IMR-90 (cell line): ENCODE results near the gene PTPRH. TPM values are rescaled to one million over a fixed set of nuclear protein-coding genes. Genes with fewer than 3 reads are reported as not detected.

Experiments used
- ATAC-seq: fragments of 200-7000 bp; cut with Tn5 transposase; 2 replicates; pipeline ENCODE4 v1.9.1; 2020; ENCODE audit warnings: low read depth, mild to moderate bottlenecking, moderate library complexity
- BruUV-seq: library from RNA; stranded (reverse); fragments of 400-500 nt; replicated peaks from 2 replicates; lab custom pipeline; 2021; lab: Mats Ljungman, UMichigan
- CTCF ChIA-PET: fragments of 300-600 bp; formaldehyde crosslinking; extraction: SDS; loops from one replicate; lab custom pipeline; 2021; ENCODE audit warnings: antibody characterized with exemption; lab: Yijun Ruan, JAX
- POLR2A ChIA-PET: fragments of 300-600 bp; sonication (Branson Sonifier 250); formaldehyde crosslinking; loops from one replicate; lab custom pipeline; 2022; ENCODE audit warnings: antibody characterized with exemption; ENCODE audit not compliant: unreplicated experiment; lab: Charles Lee
- DNase-seq: peaks from one replicate; pipeline ENCODE4 v3.0.0; 2013
- H2AFZ ChIP-seq: replicated peaks from 2 replicates; pipeline ENCODE3; 2013; ENCODE audit warnings: low read length, mild to moderate bottlenecking; ENCODE audit not compliant: poor library complexity
- H2AK5ac ChIP-seq: 2 replicates; pipeline ENCODE4 v1.6.1; 2013; ENCODE audit warnings: low read depth, low read length, inconsistent platforms
- H2AK9ac ChIP-seq: replicated peaks from 2 replicates; pipeline ENCODE3; 2013; ENCODE audit warnings: mild to moderate bottlenecking, low read depth, low read length, moderate library complexity; ENCODE audit not compliant: poor library complexity
- H2BK120ac ChIP-seq: 2 replicates; pipeline ENCODE4 v1.6.1; 2013; ENCODE audit warnings: low read depth, low read length, inconsistent platforms
- H2BK15ac ChIP-seq: 3 replicates; pipeline ENCODE4 v1.6.1; 2013; ENCODE audit warnings: low read depth, low read length, inconsistent platforms
- H2BK20ac ChIP-seq: 2 replicates; pipeline ENCODE4 v1.6.1; 2013; ENCODE audit warnings: low read depth, mild to moderate bottlenecking, inconsistent platforms, low read length, moderate library complexity
- H2BK5ac ChIP-seq: 2 replicates; pipeline ENCODE4 v1.6.1; 2013; ENCODE audit warnings: mild to moderate bottlenecking, low read depth, low read length, inconsistent platforms; ENCODE audit not compliant: poor library complexity, severe bottlenecking
- H3K14ac ChIP-seq: replicated peaks from 2 replicates; pipeline ENCODE4 v1.6.1; 2013; ENCODE audit warnings: low read depth, low read length, inconsistent platforms
- H3K18ac ChIP-seq: 2 replicates; pipeline ENCODE4 v1.6.1; 2013; ENCODE audit warnings: low read depth, low read length, control low read depth
- H3K23ac ChIP-seq: 2 replicates; pipeline ENCODE4 v1.6.1; 2013; ENCODE audit warnings: low read depth, low read length, inconsistent platforms
- H3K27ac ChIP-seq: 2 replicates; pipeline ENCODE4 v1.5.1; 2013; ENCODE audit warnings: mild to moderate bottlenecking, control low read depth, low read length; ENCODE audit not compliant: insufficient read depth
- H3K27me3 ChIP-seq: 2 replicates; pipeline ENCODE4 v1.6.1; 2013; ENCODE audit warnings: low read length; ENCODE audit not compliant: control insufficient read depth, insufficient read depth
- H3K36me3 ChIP-seq: 2 replicates; pipeline ENCODE4 v1.6.1; 2013; ENCODE audit warnings: low read length, mixed read lengths; ENCODE audit not compliant: control insufficient read depth, insufficient read depth
- H3K4ac ChIP-seq: 2 replicates; pipeline ENCODE4 v1.6.1; 2013; ENCODE audit warnings: low read depth, low read length, inconsistent platforms
- H3K4me1 ChIP-seq: 2 replicates; pipeline ENCODE4 v1.6.1; 2013; ENCODE audit warnings: low read length, mixed read lengths; ENCODE audit not compliant: control insufficient read depth, insufficient read depth
- H3K4me2 ChIP-seq: 2 replicates; pipeline ENCODE4 v1.6.1; 2013; ENCODE audit warnings: low read depth, mild to moderate bottlenecking, control low read depth, low read length, moderate library complexity
- H3K4me3 ChIP-seq: 2 replicates; pipeline ENCODE4 v1.5.1; 2013; ENCODE audit warnings: low read depth, mild to moderate bottlenecking, control low read depth, low read length, moderate library complexity; ENCODE audit not compliant: insufficient read depth
- H3K56ac ChIP-seq: 2 replicates; pipeline ENCODE4 v1.6.1; 2013; ENCODE audit warnings: low read length, inconsistent platforms; ENCODE audit not compliant: insufficient read depth; ENCODE audit errors: extremely low read depth
- H3K79me1 ChIP-seq, 2 experiments: 2 replicates each; pipeline ENCODE4 v1.6.1; 2013; ENCODE audit warnings: low read length in 2 of 2, inconsistent platforms in 1 of 2, low read depth in 1 of 2
- H3K9ac ChIP-seq: 2 replicates; pipeline ENCODE4 v1.6.1; 2013; ENCODE audit warnings: low read depth, low read length, control low read depth
- H3K9me1 ChIP-seq: 2 replicates; pipeline ENCODE4 v1.6.1; 2013; ENCODE audit warnings: low read length, inconsistent platforms; ENCODE audit not compliant: insufficient read depth
- H3K9me3 ChIP-seq: 2 replicates; pipeline ENCODE4 v1.6.1; 2013; ENCODE audit warnings: low read length; ENCODE audit not compliant: control insufficient read depth, insufficient read depth
- H4K20me1 ChIP-seq: 2 replicates; pipeline ENCODE4 v1.6.1; 2013; ENCODE audit warnings: low read length, inconsistent platforms; ENCODE audit not compliant: insufficient read depth
- H4K5ac ChIP-seq: 2 replicates; pipeline ENCODE4 v1.6.1; 2013; ENCODE audit warnings: mild to moderate bottlenecking, low read depth, low read length, control low read depth
- H4K8ac ChIP-seq, 2 experiments: 2 replicates each; pipeline ENCODE4 v1.6.1; 2013; ENCODE audit warnings: low read depth in 2 of 2, low read length in 2 of 2, control low read depth in 1 of 2, inconsistent platforms in 1 of 2
- H4K91ac ChIP-seq: 2 replicates; pipeline ENCODE4 v1.6.1; 2013; ENCODE audit warnings: low read depth, low read length, inconsistent platforms; ENCODE audit not compliant: insufficient read depth
- BHLHE40 ChIP-seq: fragments of 150-350 bp; IDR thresholded peaks from 2 replicates; pipeline ENCODE4 v1.6.1; 2016; ENCODE audit warnings: mild to moderate bottlenecking, low read depth, low read length
- CEBPB ChIP-seq: IDR thresholded peaks from 2 replicates; pipeline ENCODE4 v1.6.1; 2012; ENCODE audit warnings: low read depth, low read length, improper control_type of control experiment
- MAZ ChIP-seq: IDR thresholded peaks from 2 replicates; pipeline ENCODE4 v1.6.1; 2012; ENCODE audit warnings: low read depth, mild to moderate bottlenecking, low read length, improper control_type of control experiment, moderate library complexity, borderline replicate concordance
- RCOR1 ChIP-seq: IDR thresholded peaks from 2 replicates; pipeline ENCODE4 v1.6.1; 2012; ENCODE audit warnings: mild to moderate bottlenecking, low read length, improper control_type of control experiment; ENCODE audit not compliant: insufficient replicate concordance
- WGBS, 2 experiments: methylation state at CpG; one replicate each; pipeline versions ENCODE4 v1.1.5 to v1.1.7; 2013; ENCODE audit warnings: missing lambda C conversion rate in 2 of 2; ENCODE audit not compliant: insufficient read length in 1 of 2; ENCODE audit errors: extremely low coverage in 2 of 2; 5-methylcytosine and 5-hydroxymethylcytosine counted together
- dilution Hi-C: fragments of 300-500 bp; cut with HindIII; formaldehyde crosslinking; loops from one replicate; pipeline ENCODE4 v1.14.3; 2018; ENCODE audit warnings: low sequenced_read_pairs; ENCODE audit not compliant: unreplicated experiment
- in situ Hi-C: fragments of 300-500 bp; cut with MboI; formaldehyde crosslinking; loops from 3 replicates; pipeline ENCODE4 v1.14.3; 2019; ENCODE audit warnings: low sequenced_read_pairs, inconsistent platforms, mixed read lengths
- intact Hi-C: fragments of 100-400 bp; cut with micrococcal nuclease; formaldehyde crosslinking; loops from 2 replicates; pipeline ENCODE4 v1.10.0; 2022
- microRNA-seq, 2 experiments: library from miRNA; stranded (forward) in 1 of 2; unstranded in 1 of 2; fragments of 10-50 nt in 1 of 2; fragments of <30 nt in 1 of 2; gene quantifications in 1 of 2; microRNA quantifications in 1 of 2; one replicate each; pipeline versions ENCODE3 to v1.1.0; 2013 to 2020; ENCODE audit not compliant: insufficient read depth in 1 of 2, insufficient read length in 1 of 2, unreplicated experiment in 1 of 2
- polyA plus RNA-seq, 3 experiments: library from polyadenylated mRNA; depleted of rRNA; stranded (reverse); fragments of >200 nt; gene quantifications; 2 replicates each; pipeline ENCODE4 v1.2.3, GENCODE V29; 2012; ENCODE audit warnings: low replicate concordance in 1 of 3
- small RNA-seq, 5 experiments: library from RNA; depleted of rRNA; stranded (forward); fragments of <200 nt; gene quantifications; one replicate each; pipeline ENCODE3, GENCODE V24; 2012
- total RNA-seq: library from RNA; depleted of rRNA; stranded (reverse); fragments of >200 nt; gene quantifications from 2 replicates; pipeline ENCODE4 v1.2.3, GENCODE V29; 2012; rRNA removed
- TF ChIP-seq, protein P1 (sequence below): conservative IDR thresholded peaks from 2 replicates; pipeline ENCODE4 v1.5.1; 2012; ENCODE audit warnings: mild to moderate bottlenecking, low read depth, low read length, improper control_type of control experiment
- TF ChIP-seq, protein P2 (sequence below): fragments of 150-350 bp; IDR thresholded peaks from 2 replicates; pipeline ENCODE4 v1.6.1; 2017; ENCODE audit warnings: mild to moderate bottlenecking, antibody characterized with exemption, low read length, low read depth

Gene PTPRH
- total and polyA plus RNA-seq, 2 of the 4 experiments (the other 2 are of a cell fraction), result 1.3 to 3.4 TPM

DNA sequence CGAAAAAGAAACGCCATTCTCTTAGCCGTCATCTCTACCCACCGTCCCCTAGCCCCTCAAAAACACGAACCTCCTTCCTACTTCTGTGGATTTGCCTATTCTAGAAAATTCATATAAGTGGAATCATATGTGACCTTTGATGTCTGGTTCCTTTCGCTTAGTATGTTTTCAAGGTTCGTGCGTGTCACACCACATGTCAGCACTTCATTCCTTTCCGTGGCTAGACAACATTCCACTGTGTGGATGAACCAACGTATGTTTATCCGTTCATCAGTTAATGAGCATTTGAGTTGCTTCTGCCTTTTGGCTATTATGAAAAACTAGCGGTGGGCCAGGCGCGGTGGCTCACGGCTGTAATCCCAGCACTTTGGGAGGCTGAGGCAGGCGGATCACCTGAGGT lies 77.9 kb downstream of the PTPRH start:
- no peak overlapping the region for H3K23ac ChIP-seq
- no peak overlapping the region for H2BK120ac ChIP-seq
- H3K36me3 ChIP-seq, result no peaks in the 10 kb centered on the region
- dilution Hi-C loops (no loop called here), in situ Hi-C loops (no loop called here), intact Hi-C loops (no loop called here)
- TF ChIP-seq CEBPB, result no peak
- TF ChIP-seq, protein P1, sequence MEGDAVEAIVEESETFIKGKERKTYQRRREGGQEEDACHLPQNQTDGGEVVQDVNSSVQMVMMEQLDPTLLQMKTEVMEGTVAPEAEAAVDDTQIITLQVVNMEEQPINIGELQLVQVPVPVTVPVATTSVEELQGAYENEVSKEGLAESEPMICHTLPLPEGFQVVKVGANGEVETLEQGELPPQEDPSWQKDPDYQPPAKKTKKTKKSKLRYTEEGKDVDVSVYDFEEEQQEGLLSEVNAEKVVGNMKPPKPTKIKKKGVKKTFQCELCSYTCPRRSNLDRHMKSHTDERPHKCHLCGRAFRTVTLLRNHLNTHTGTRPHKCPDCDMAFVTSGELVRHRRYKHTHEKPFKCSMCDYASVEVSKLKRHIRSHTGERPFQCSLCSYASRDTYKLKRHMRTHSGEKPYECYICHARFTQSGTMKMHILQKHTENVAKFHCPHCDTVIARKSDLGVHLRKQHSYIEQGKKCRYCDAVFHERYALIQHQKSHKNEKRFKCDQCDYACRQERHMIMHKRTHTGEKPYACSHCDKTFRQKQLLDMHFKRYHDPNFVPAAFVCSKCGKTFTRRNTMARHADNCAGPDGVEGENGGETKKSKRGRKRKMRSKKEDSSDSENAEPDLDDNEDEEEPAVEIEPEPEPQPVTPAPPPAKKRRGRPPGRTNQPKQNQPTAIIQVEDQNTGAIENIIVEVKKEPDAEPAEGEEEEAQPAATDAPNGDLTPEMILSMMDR, result no peak
- TF ChIP-seq, protein P2, sequence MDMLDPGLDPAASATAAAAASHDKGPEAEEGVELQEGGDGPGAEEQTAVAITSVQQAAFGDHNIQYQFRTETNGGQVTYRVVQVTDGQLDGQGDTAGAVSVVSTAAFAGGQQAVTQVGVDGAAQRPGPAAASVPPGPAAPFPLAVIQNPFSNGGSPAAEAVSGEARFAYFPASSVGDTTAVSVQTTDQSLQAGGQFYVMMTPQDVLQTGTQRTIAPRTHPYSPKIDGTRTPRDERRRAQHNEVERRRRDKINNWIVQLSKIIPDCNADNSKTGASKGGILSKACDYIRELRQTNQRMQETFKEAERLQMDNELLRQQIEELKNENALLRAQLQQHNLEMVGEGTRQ, result no peak
- no peak for TF ChIP-seq MAZ
- TF ChIP-seq BHLHE40, result no peak
- no peak for TF ChIP-seq RCOR1
- H3K4me2 ChIP-seq, result peak overlapping the region; percentile 18
- POLR2A ChIA-PET, result no interaction called here
- H3K9me1 ChIP-seq, result no peaks in the 10 kb centered on the region
- no peak overlapping the region for H3K14ac ChIP-seq
- no peak overlapping the region for H3K27ac ChIP-seq
- H3K18ac ChIP-seq, result no peak overlapping the region
- no TSS peak for BruUV-seq
- H3K56ac ChIP-seq, result no peak overlapping the region
- ATAC-seq (peak; percentile 82), DNase-seq (peak; percentile 57)
- peaks cover 23% of the 10 kb centered on the region for H3K27me3 ChIP-seq
- no peaks in the 10 kb centered on the region for H3K79me1 ChIP-seq
- no peaks in the 10 kb centered on the region for H3K9me3 ChIP-seq
- H3K4me1 ChIP-seq, result no peaks in the 10 kb centered on the region
- no peak overlapping the region for H3K9ac ChIP-seq
- no peak overlapping the region for H2AK5ac ChIP-seq
- H4K20me1 ChIP-seq, result no peaks in the 10 kb centered on the region
- no peak overlapping the region for H4K8ac ChIP-seq
- H4K91ac ChIP-seq, result no peak overlapping the region
- no peak overlapping the region for H4K5ac ChIP-seq
- no peak overlapping the region for H3K4ac ChIP-seq
- no peak overlapping the region for H3K4me3 ChIP-seq
- no peak overlapping the region for H2AK9ac ChIP-seq
- CTCF ChIA-PET, result no interaction called here
- H2BK15ac ChIP-seq, result no peak overlapping the region
- WGBS, 2 experiments, result 35% methylated on average over 7 of the region's 16 CpGs; no CpG with 5 or more reads in 1 of the 2 experiments
- no peak overlapping the region for H2BK5ac ChIP-seq
- no peak overlapping the region for H2AFZ ChIP-seq
- H2BK20ac ChIP-seq, result no peak overlapping the region

Small RNA genes within 50 kb of the gene (microRNA-seq; reads per million reads assigned to microRNA genes)
- gene MIR6802 (ENCODE audit: insufficient read depth in 1 of 2, insufficient read length in 1 of 2, unreplicated experiment in 1 of 2), result 1.0 to 1.8 reads per million in 2 experiments
- 0 to 2.2 reads per million in 2 experiments for gene MIR6803 (ENCODE audit: insufficient read depth in 1 of 2, insufficient read length in 1 of 2, unreplicated experiment in 1 of 2)
- gene MIR6804 (ENCODE audit: insufficient read depth in 1 of 2, insufficient read length in 1 of 2, unreplicated experiment in 1 of 2), result 2.2 to 6.2 reads per million in 2 experiments
- not detected for gene RF01210 (ENCODE audit: insufficient read depth, insufficient read length)

Small RNA genes within 50 kb of the gene (small RNA-seq; reads per million reads assigned to genes)
- gene MIR6802, result 0 to 0.57 (median 0) reads per million in 5 experiments
- 0 reads per million in 5 experiments for gene MIR6803
- 0 reads per million in 5 experiments for gene MIR6804
- gene RF01210, result 0 reads per million in 5 experiments

Other genes with a start within 250 kb of the PTPRH start
- gene NLRP2, start 243.1 kb downstream of the PTPRH start, total RNA-seq, result not detected in 2 replicates
- not detected in 2 replicates for gene NLRP2, start 243.1 kb downstream of the PTPRH start, polyA plus RNA-seq (2012; rRNA removed)
- not detected in 2 replicates for gene GP6, start 171.2 kb downstream of the PTPRH start, total RNA-seq
- gene GP6, start 171.2 kb downstream of the PTPRH start, polyA plus RNA-seq (2012; rRNA removed), result 0.03 TPM in 1 of 2 replicates, not detected in the other
- 7.5 and 8.3 TPM in 2 replicates for gene RDH13, start 146.4 kb downstream of the PTPRH start, total RNA-seq
- gene RDH13, start 146.4 kb downstream of the PTPRH start, polyA plus RNA-seq (2012; rRNA removed), result 6.9 and 7.8 TPM in 2 replicates
- gene EPS8L1, start 133.6 kb downstream of the PTPRH start, total RNA-seq, result 0.90 and 1.9 TPM in 2 replicates
- 2.9 and 3.1 TPM in 2 replicates for gene EPS8L1, start 133.6 kb downstream of the PTPRH start, polyA plus RNA-seq (2012; rRNA removed)
- gene PPP1R12C, start 91.9 kb downstream of the PTPRH start, total RNA-seq, result 21.1 and 21.5 TPM in 2 replicates
- 81.4 and 104 TPM in 2 replicates for gene PPP1R12C, start 91.9 kb downstream of the PTPRH start, polyA plus RNA-seq (2012; rRNA removed)
- gene TNNT1, start 60.3 kb downstream of the PTPRH start, total RNA-seq, result 1.3 and 3.1 TPM in 2 replicates
- 2.5 and 2.6 TPM in 2 replicates for gene TNNT1, start 60.3 kb downstream of the PTPRH start, polyA plus RNA-seq (2012; rRNA removed)
- gene TNNI3, start 51.8 kb downstream of the PTPRH start, total RNA-seq, result not detected in 2 replicates
- not detected in 2 replicates for gene TNNI3, start 51.8 kb downstream of the PTPRH start, polyA plus RNA-seq (2012; rRNA removed)
- gene DNAAF3, start 42.9 kb downstream of the PTPRH start, total RNA-seq, result 0.28 TPM in 1 of 2 replicates, not detected in the other
- 0.34 TPM in 2 replicates for gene DNAAF3, start 42.9 kb downstream of the PTPRH start, polyA plus RNA-seq (2012; rRNA removed)
- under 0.01 TPM in 2 replicates for gene SYT5, start 29.2 kb downstream of the PTPRH start, total RNA-seq
- gene SYT5, start 29.2 kb downstream of the PTPRH start, polyA plus RNA-seq (2012; rRNA removed), result 0.15 TPM in 1 of 2 replicates, not detected in the other
- 0.18 and 0.28 TPM in 2 replicates for gene TMEM86B, start 19.3 kb upstream of the PTPRH start, total RNA-seq
- gene TMEM86B, start 19.3 kb upstream of the PTPRH start, polyA plus RNA-seq (2012; rRNA removed), result 2.4 TPM in 2 replicates
- gene PPP6R1, start 49.5 kb upstream of the PTPRH start, total RNA-seq, result 19.9 and 20.0 TPM in 2 replicates
- 50.1 and 50.2 TPM in 2 replicates for gene PPP6R1, start 49.5 kb upstream of the PTPRH start, polyA plus RNA-seq (2012; rRNA removed)
- 19.7 and 21.0 TPM in 2 replicates for gene HSPBP1, start 70.6 kb upstream of the PTPRH start, total RNA-seq
- gene HSPBP1, start 70.6 kb upstream of the PTPRH start, polyA plus RNA-seq (2012; rRNA removed), result 43.2 and 52.5 TPM in 2 replicates
- 1.9 and 2.5 TPM in 2 replicates for gene BRSK1, start 74.5 kb upstream of the PTPRH start, total RNA-seq
- gene BRSK1, start 74.5 kb upstream of the PTPRH start, polyA plus RNA-seq (2012; rRNA removed), result 22.3 and 31.1 TPM in 2 replicates
- gene TMEM150B, start 115.8 kb upstream of the PTPRH start, total RNA-seq, result not detected in 2 replicates
- gene TMEM150B, start 115.8 kb upstream of the PTPRH start, polyA plus RNA-seq (2012; rRNA removed), result not detected in 2 replicates
- 1.8 and 1.9 TPM in 2 replicates for gene KMT5C, start 130.4 kb upstream of the PTPRH start, total RNA-seq
- 5.9 and 6.9 TPM in 2 replicates for gene KMT5C, start 130.4 kb upstream of the PTPRH start, polyA plus RNA-seq (2012; rRNA removed)
- not detected in 2 replicates for gene COX6B2, start 145.2 kb upstream of the PTPRH start, total RNA-seq
- gene COX6B2, start 145.2 kb upstream of the PTPRH start, polyA plus RNA-seq (2012; rRNA removed), result 0.19 and 0.39 TPM in 2 replicates
- not detected in 2 replicates for gene GARIN5B, start 153.8 kb upstream of the PTPRH start, total RNA-seq
- not detected in 2 replicates for gene GARIN5B, start 153.8 kb upstream of the PTPRH start, polyA plus RNA-seq (2012; rRNA removed)
- gene IL11, start 161.0 kb upstream of the PTPRH start, total RNA-seq, result 14.3 and 15.6 TPM in 2 replicates
- gene IL11, start 161.0 kb upstream of the PTPRH start, polyA plus RNA-seq (2012; rRNA removed), result 33.6 and 38.9 TPM in 2 replicates
- gene TMEM190, start 167.3 kb upstream of the PTPRH start, total RNA-seq, result not detected in 2 replicates
- 1.4 and 1.6 TPM in 2 replicates for gene TMEM190, start 167.3 kb upstream of the PTPRH start, polyA plus RNA-seq (2012; rRNA removed)
- not detected in 2 replicates for gene TMEM238, start 174.8 kb upstream of the PTPRH start, total RNA-seq
- not detected in 2 replicates for gene TMEM238, start 174.8 kb upstream of the PTPRH start, polyA plus RNA-seq (2012; rRNA removed)
- 386 and 998 TPM in 2 replicates for gene RPL28, start 176.4 kb upstream of the PTPRH start, total RNA-seq
- 1,428 and 1,693 TPM in 2 replicates for gene RPL28, start 176.4 kb upstream of the PTPRH start, polyA plus RNA-seq (2012; rRNA removed)
- 69.5 and 74.4 TPM in 2 replicates for gene UBE2S, start 198.3 kb upstream of the PTPRH start, total RNA-seq
- gene UBE2S, start 198.3 kb upstream of the PTPRH start, polyA plus RNA-seq (2012; rRNA removed), result 104 and 177 TPM in 2 replicates
- gene SHISA7, start 233.8 kb upstream of the PTPRH start, total RNA-seq, result not detected in 2 replicates
- 0.03 TPM in 1 of 2 replicates, not detected in the other for gene SHISA7, start 233.8 kb upstream of the PTPRH start, polyA plus RNA-seq (2012; rRNA removed)